Transverse colon (tissue), 4 donors: ENCODE data around the gene KIAA1328.

ENCODE experiments used
- CTCF ChIP-seq, 5 experiments: fragments of 200-600 bp in 3 of 5; fragments of 450-650 bp in 2 of 5; sonication (generic) in 3 of 5; IDR thresholded peaks; 1 replicate in 2 of 5; 2 replicates in 3 of 5; pipeline ENCODE4 v1.5.1; 2016 to 2017; ENCODE audit warnings: antibody characterized with exemption in 5 of 5, inconsistent platforms in 3 of 5, mild to moderate bottlenecking in 2 of 5, moderate library complexity in 1 of 5
- EP300 ChIP-seq: sonication (generic); formaldehyde crosslinking; IDR thresholded peaks from one replicate; pipeline ENCODE4 v1.6.1; 2017; ENCODE audit warnings: antibody characterized with exemption, low read depth
- POLR2A ChIP-seq: fragments of 450-650 bp; IDR thresholded peaks from one replicate; pipeline ENCODE4 v1.6.1; 2016; ENCODE audit warnings: antibody characterized with exemption, mild to moderate bottlenecking, moderate library complexity
- POLR2AphosphoS5 ChIP-seq, 3 donors: sonication (generic); formaldehyde crosslinking; IDR thresholded peaks; one replicate each; pipeline ENCODE4 v1.6.1; 2016; ENCODE audit warnings: antibody characterized with exemption in 3 of 3

GRCh38 chr18:36893227-36893626 is 64.3 kb downstream of the KIAA1328 start:
- TF ChIP-seq CTCF (IDR thresholded peaks at IDR 0.05) (no peak), POLR2A (no peak), POLR2AphosphoS5 (IDR thresholded peaks at IDR 0.05) (no peak), EP300 (no peak)
